Stomach (tissue), 9 donors: Measurements from ENCODE around the gene DPP10. TPM values are rescaled to one million over a fixed set of nuclear protein-coding genes. Genes with fewer than 3 reads are reported as not detected.
"Not testable (repeated sequence)": the region's sequence is repeated elsewhere in the genome, so short reads cannot be mapped to it uniquely, and the experiment has no call there.

ENCODE experiments used
- DNase-seq, 2 donors: peaks; one replicate each; pipeline versions ENCODE4 v3.0.0 to v3.0.0-alpha.2; 2013 to 2019
- H3K27ac ChIP-seq, 5 donors: fragments of 200-600 bp in 4 of 5; sonication (generic) in 4 of 5; one replicate each; pipeline ENCODE4 v1.5.1; 2013 to 2019; ENCODE audit warnings: mild to moderate bottlenecking in 1 of 5, moderate library complexity in 1 of 5
- H3K27me3 ChIP-seq, 3 donors: fragments of 200-600 bp; sonication (generic); one replicate each; pipeline ENCODE4 v1.5.1; 2017 to 2019; ENCODE audit warnings: mixed run types in 1 of 3
- H3K36me3 ChIP-seq, 4 donors: fragments of 200-600 bp; sonication (generic); 1 replicate in 3 of 4; 2 replicates in 1 of 4; pipeline ENCODE4 v1.5.1; 2016 to 2019
- H3K4me1 ChIP-seq, 4 donors: fragments of 200-600 bp; sonication (generic); one replicate each; pipeline ENCODE4 v1.5.1; 2016 to 2019
- H3K4me3 ChIP-seq, 4 donors: fragments of 200-600 bp; sonication (generic) in 3 of 4; one replicate each; pipeline ENCODE4 v1.5.1; 2016 to 2019; ENCODE audit warnings: mild to moderate bottlenecking in 1 of 4
- H3K9me3 ChIP-seq, 4 donors: fragments of 200-600 bp; sonication (generic); one replicate each; pipeline ENCODE4 v1.5.1; 2016 to 2019
- EP300 ChIP-seq: sonication (generic); formaldehyde crosslinking; IDR thresholded peaks from one replicate; pipeline ENCODE4 v1.6.1; 2017; ENCODE audit warnings: antibody characterized with exemption
- POLR2A ChIP-seq, 4 donors: fragments of 450-650 bp; IDR thresholded peaks; one replicate each; pipeline ENCODE4 v1.6.1; 2016; ENCODE audit warnings: antibody characterized with exemption in 4 of 4, control low read depth in 2 of 4, mild to moderate bottlenecking in 1 of 4, moderate library complexity in 1 of 4
- POLR2AphosphoS5 ChIP-seq, 3 donors: sonication (generic); formaldehyde crosslinking; IDR thresholded peaks; one replicate each; pipeline ENCODE4 v1.6.1; 2016; ENCODE audit warnings: antibody characterized with exemption in 3 of 3
- WGBS, 5 donors: extraction: QIAGEN DNeasy Blood & Tissue Kit in 3 of 5; methylation state at CpG; one replicate each; pipeline versions ENCODE4 v1.1.5 to v1.1.7; 2013 to 2018; 5-methylcytosine and 5-hydroxymethylcytosine counted together
- intact Hi-C: fragments of 100-400 bp; cut with DNase I; formaldehyde crosslinking; loops from one replicate; pipeline ENCODE4 v1.15.1; 2023; ENCODE audit warnings: low total_unique reads
- polyA plus RNA-seq, 3 donors: library from polyadenylated mRNA; stranded (reverse); fragments of 200-250 nt; gene quantifications; one replicate each; pipeline ENCODE4 v1.2.3, GENCODE V29; 2013
- total RNA-seq, 5 donors: library from RNA; depleted of rRNA; stranded (reverse); fragments of >200 nt; gene quantifications; one replicate each; pipeline versions ENCODE4 v1.1.0 to v1.2.3, GENCODE V29; 2014 to 2016
- TF ChIP-seq, protein P1 (sequence below), 7 experiments: fragments of 450-650 bp in 4 of 7; fragments of 200-600 bp in 3 of 7; sonication (generic) in 3 of 7; IDR thresholded peaks; one replicate each; pipeline ENCODE4 v1.5.1; 2016 to 2019; ENCODE audit warnings: antibody characterized with exemption in 7 of 7, control low read depth in 2 of 7, mild to moderate bottlenecking in 1 of 7
- donor health status: healthy with polysubstance abuse.
- donor health status: Bipolar disorder and iron deficiency.
- donor health status: healthy.

The DPP10 gene
- total and polyA plus RNA-seq, 8 donors = 0.18 to 15.6 (median 2.0) TPM; not detected in 1

DNA sequence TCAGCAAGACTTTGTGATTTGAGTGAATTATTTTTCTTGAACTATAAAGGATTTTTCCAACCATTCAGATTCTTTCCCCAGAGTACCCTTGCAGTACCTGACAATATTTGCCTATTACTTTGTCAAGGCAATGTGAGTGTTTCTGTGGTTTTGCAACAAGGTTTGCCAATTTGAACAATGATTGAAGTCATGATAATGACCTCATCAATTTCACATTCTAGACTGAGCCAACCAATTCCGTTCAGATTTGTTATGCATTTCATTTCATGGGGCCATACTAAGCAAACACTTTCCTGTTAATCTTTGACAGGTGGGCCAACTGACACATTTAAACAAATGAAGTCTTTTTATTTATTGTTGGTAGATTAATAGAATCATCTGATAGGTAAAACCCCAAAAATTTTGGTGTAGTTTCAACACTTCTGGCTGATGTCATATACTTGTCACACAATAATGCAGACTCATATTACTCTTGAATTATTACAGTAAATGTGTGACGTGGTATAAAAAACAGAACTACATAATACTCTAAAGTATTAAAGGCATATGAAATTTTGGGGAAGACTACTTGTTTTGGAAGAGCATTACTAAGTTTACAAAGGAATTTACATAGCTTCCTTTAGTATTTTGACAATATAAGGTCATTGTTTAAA lies 526.4 kb downstream of the DPP10 start:
- intact Hi-C loops = no loop called here

DNA sequence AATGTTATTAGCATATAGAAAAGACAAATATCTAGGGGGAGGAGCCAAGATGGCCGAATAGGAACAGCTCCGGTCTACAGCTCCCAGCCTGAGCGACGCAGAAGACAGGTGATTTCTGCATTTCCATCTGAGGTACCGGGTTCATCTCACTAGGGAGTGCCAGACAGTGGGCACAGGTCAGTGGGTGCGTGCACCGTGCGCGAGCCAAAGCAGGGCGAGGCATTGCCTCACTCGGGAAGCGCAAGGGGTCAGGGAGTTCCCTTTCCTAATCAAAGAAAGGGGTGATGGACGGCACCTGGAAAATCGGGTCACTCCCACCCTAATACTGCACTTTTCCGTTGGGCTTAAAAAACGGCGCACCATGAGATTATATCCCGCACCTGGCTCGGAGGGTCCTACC lies 561.9 kb downstream of the DPP10 start:
- WGBS, 5 donors = 82 to 94% (median 92%) methylated on average over 11 to 19 of the region's 19 CpGs
- H3K27ac ChIP-seq, H3K4me1 ChIP-seq, H3K9me3 ChIP-seq, H3K4me3 ChIP-seq, DNase-seq, H3K36me3 ChIP-seq, intact Hi-C loops, H3K27me3 ChIP-seq: not testable (repeated sequence)

More for the DNA sequence above, 526.4 kb downstream of the DPP10 start:
- Histone ChIP-seq H3K4me1 (no peaks in the 10 kb centered on the region), H3K4me3 (no peak overlapping the region), H3K36me3 (no peaks in the 10 kb centered on the region), H3K9me3 (peaks cover 0 to 9% (median 6%) of the 10 kb centered on the region in 4 donors), H3K27ac (no peak overlapping the region), H3K27me3 (no peaks in the 10 kb centered on the region)
- 29 to 43% (median 35%) methylated on average over 2 of the region's 2 CpGs for WGBS, 5 donors
- peak in 1 of 2 donors; percentile 19 for DNase-seq
- TF ChIP-seq POLR2A (IDR thresholded peaks at IDR 0.05) (no peak), EP300 (no peak)

DNA sequence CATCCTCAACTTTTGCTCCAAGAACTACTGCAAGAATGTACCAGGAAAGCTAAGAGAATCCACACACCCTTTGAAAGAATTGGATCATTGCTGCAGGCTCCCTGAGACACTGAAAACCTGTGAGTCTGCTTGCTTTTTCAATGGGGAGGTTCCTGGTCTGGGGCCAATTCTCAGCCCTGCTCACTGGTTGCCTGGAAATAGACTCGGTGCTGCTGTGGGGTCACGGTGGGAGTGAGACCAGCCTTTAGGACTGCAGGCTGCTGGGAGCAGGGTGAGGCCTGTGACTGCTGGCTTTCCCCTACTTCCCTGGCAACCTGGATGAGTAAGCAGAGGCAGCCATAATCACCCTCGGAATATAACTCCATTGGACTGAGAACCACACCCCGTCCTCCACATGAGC lies 569.3 kb downstream of the DPP10 start:
- no peaks in the 10 kb centered on the region for H3K4me1 ChIP-seq
- no peaks in the 10 kb centered on the region for H3K36me3 ChIP-seq

DNA sequence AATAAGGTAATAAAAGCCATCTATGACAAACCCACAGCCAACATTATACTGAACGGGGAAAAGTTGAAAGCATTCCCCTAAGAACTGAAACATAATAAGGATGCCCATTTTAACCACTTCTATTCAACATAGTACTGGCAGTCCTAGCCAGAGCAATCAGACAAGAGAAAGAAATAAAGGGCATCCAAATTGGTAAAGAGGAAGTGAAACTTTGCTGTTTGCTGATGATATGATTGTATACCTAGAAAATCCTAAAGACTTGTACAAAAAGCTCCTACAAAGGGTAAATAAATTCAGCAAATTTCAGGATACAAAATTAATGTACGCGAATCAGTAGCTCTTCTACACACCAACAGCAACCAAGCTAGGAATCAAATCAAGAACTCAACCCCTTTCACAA lies 579.6 kb downstream of the DPP10 start:
- H3K27ac ChIP-seq, H3K4me1 ChIP-seq, intact Hi-C loops, H3K27me3 ChIP-seq, H3K4me3 ChIP-seq, H3K36me3 ChIP-seq, DNase-seq: not testable (repeated sequence)
- WGBS, 5 donors = 87 to 97% (median 95%) methylated on average over 3 of the region's 3 CpGs
- H3K9me3 ChIP-seq = peaks cover 0 to 33% (median 23%) of the 10 kb centered on the region in 4 donors

More for the DNA sequence above, 569.3 kb downstream of the DPP10 start:
- WGBS, 5 donors = 55 to 82% (median 76%) methylated on average over 4 of the region's 4 CpGs
- intact Hi-C loops = no loop called here
- TF ChIP-seq POLR2A (IDR thresholded peaks at IDR 0.05) = no peak
- TF ChIP-seq, protein P1, sequence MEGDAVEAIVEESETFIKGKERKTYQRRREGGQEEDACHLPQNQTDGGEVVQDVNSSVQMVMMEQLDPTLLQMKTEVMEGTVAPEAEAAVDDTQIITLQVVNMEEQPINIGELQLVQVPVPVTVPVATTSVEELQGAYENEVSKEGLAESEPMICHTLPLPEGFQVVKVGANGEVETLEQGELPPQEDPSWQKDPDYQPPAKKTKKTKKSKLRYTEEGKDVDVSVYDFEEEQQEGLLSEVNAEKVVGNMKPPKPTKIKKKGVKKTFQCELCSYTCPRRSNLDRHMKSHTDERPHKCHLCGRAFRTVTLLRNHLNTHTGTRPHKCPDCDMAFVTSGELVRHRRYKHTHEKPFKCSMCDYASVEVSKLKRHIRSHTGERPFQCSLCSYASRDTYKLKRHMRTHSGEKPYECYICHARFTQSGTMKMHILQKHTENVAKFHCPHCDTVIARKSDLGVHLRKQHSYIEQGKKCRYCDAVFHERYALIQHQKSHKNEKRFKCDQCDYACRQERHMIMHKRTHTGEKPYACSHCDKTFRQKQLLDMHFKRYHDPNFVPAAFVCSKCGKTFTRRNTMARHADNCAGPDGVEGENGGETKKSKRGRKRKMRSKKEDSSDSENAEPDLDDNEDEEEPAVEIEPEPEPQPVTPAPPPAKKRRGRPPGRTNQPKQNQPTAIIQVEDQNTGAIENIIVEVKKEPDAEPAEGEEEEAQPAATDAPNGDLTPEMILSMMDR (IDR thresholded peaks at IDR 0.05) = no peak
- no peak for TF ChIP-seq POLR2AphosphoS5 (IDR thresholded peaks at IDR 0.05)
- TF ChIP-seq EP300 = no peak
- peak in 1 of 2 donors; percentile 16 for DNase-seq
- Histone ChIP-seq H3K27me3 (no peaks in the 10 kb centered on the region), H3K4me3 (no peak overlapping the region), H3K9me3 (peaks cover 0 to 17% (median 10%) of the 10 kb centered on the region in 4 donors), H3K27ac (no peak overlapping the region)

DNA sequence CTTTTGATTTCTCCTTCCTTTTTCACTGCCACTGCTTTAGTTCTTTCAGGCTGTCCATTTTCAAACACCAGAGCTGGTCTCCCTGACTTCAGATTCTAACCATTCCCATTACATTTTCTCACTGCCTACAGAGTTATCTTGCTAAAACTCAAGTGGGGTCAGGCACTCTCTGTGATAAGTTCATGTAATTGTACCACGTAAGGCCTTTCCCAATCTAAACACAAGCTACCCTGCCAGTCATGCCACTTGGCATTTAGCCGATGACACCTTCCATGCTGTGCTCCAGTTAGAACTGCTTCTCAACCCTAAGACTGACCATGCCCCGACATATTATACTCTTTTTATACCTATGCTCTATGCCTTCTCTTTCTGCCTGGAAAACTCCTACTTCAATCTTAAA lies 592.4 kb downstream of the DPP10 start:
- intact Hi-C loops = no loop called here
- peaks cover 0 to 8% (median 2%) of the 10 kb centered on the region in 4 donors for H3K9me3 ChIP-seq
- no peak overlapping the region for H3K27ac ChIP-seq
- H3K4me1 ChIP-seq = no peaks in the 10 kb centered on the region
- no peaks in the 10 kb centered on the region for H3K27me3 ChIP-seq
- no peaks in the 10 kb centered on the region for H3K36me3 ChIP-seq
- WGBS, 5 donors = 49 to 68% (median 58%) methylated on average over 3 of the region's 3 CpGs
- TF ChIP-seq EP300 (no peak), POLR2AphosphoS5 (IDR thresholded peaks at IDR 0.05) (no peak), POLR2A (IDR thresholded peaks at IDR 0.05) (no peak)
- TF ChIP-seq, protein P1 (IDR thresholded peaks at IDR 0.05) = no peak
- no peak for DNase-seq
- H3K4me3 ChIP-seq = no peak overlapping the region

DNA sequence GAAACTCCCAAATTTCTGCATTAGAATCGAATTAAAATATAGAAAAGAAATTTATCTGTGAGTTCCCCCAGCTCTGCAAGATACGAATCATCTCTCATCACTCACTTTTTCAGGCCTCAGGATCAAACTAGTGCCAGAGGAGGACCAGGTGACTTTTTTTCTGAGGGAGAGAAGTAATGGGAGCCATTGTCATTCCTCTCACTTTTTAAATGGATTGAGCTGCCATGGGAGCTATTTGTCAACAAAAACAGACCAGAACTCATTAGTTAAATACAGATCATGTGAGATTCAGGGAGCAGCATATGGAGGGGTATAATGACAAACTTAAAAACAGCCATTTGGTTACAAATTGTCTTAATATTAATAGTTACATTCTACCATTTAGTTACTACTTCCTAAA lies 594.4 kb downstream of the DPP10 start:
- H3K9me3 ChIP-seq = peaks cover 0 to 3% (median 0%) of the 10 kb centered on the region in 4 donors
- H3K27me3 ChIP-seq = no peaks in the 10 kb centered on the region
- H3K4me3 ChIP-seq = no peak overlapping the region
- 46 to 68% (median 60%) methylated on average over 2 of the region's 2 CpGs for WGBS, 5 donors
- H3K4me1 ChIP-seq = no peaks in the 10 kb centered on the region
- DNase-seq = no peak
- TF ChIP-seq, protein P1 (IDR thresholded peaks at IDR 0.05) = no peak
- no peak for TF ChIP-seq POLR2AphosphoS5 (IDR thresholded peaks at IDR 0.05)
- no peak for TF ChIP-seq POLR2A (IDR thresholded peaks at IDR 0.05)
- TF ChIP-seq EP300 = no peak
- no peaks in the 10 kb centered on the region for H3K36me3 ChIP-seq
- H3K27ac ChIP-seq = no peak overlapping the region
- intact Hi-C loops = no loop called here
